Endothelial cell of umbilical vein (primary cell): ENCODE results near the gene TBC1D16. TPM values are rescaled to one million over a fixed set of nuclear protein-coding genes. Genes with fewer than 3 reads are reported as not detected.

Source experiments
- BruUV-seq: library from RNA; stranded (reverse); fragments of 400-500 nt; replicated peaks from 2 replicates; lab custom pipeline; 2021; lab: Mats Ljungman, UMichigan
- CTCF ChIA-PET: fragments of 300-600, 350-600 bp; sonication (Branson Sonifier 250); formaldehyde crosslinking; loops from one replicate; lab custom pipeline; 2021; ENCODE audit warnings: antibody characterized with exemption, inconsistent platforms; lab: Charles Lee
- POLR2A ChIA-PET: fragments of 300-600, 350-600 bp; sonication (Branson Sonifier 250); formaldehyde crosslinking; loops from one replicate; lab custom pipeline; 2021; ENCODE audit warnings: antibody characterized with exemption, inconsistent platforms; lab: Charles Lee
- DNase-seq: peaks from one replicate; pipeline ENCODE4 v3.0.0-alpha.2; 2011; ENCODE audit warnings: low read depth, low spot score
- FAIRE-seq: peaks from 2 replicates; lab custom pipeline; 2011; peaks lifted over from hg19 to GRCh38; lab: Jason Lieb, UNC
- H2AFZ ChIP-seq: 2 replicates; pipeline ENCODE4 v1.6.0; 2012; ENCODE audit warnings: low read depth, low read length, control low read depth, inconsistent platforms
- H3K27ac ChIP-seq: 2 replicates; pipeline ENCODE4 v1.5.1; 2011; ENCODE audit warnings: low read depth, mild to moderate bottlenecking, control low read depth, low read length, moderate library complexity; ENCODE audit not compliant: insufficient read depth
- H3K27me3 ChIP-seq, 2 experiments: 2 replicates each; pipeline versions ENCODE4 v1.6.0 to v1.6.1; 2011; ENCODE audit warnings: low read length in 2 of 2, mixed read lengths in 1 of 2; ENCODE audit not compliant: control insufficient read depth in 2 of 2, insufficient read depth in 2 of 2
- H3K36me3 ChIP-seq, 2 experiments: 2 replicates in 1 of 2; 3 replicates in 1 of 2; pipeline ENCODE4 v1.5.1; 2011; ENCODE audit warnings: low read length in 2 of 2, mild to moderate bottlenecking in 1 of 2, moderate library complexity in 1 of 2; ENCODE audit not compliant: control insufficient read depth in 2 of 2, insufficient read depth in 2 of 2; ENCODE audit errors: extremely low read depth in 1 of 2
- H3K4me1 ChIP-seq: 3 replicates; pipeline ENCODE4 v1.5.1; 2011; ENCODE audit warnings: mild to moderate bottlenecking, low read length; ENCODE audit not compliant: control insufficient read depth, insufficient read depth; ENCODE audit errors: extremely low read depth
- H3K4me2 ChIP-seq: 2 replicates; pipeline ENCODE4 v1.6.1; 2011; ENCODE audit warnings: low read length, control low read depth, mixed read lengths; ENCODE audit not compliant: insufficient read depth
- H3K4me3 ChIP-seq, 3 experiments: fragments of 200-600 bp in 1 of 3; sonication (generic), shearing (Covaris generic) in 1 of 3; replicated peaks in 1 of 3; 2 replicates each; pipeline ENCODE4 v1.5.1; 2011 to 2016; ENCODE audit warnings: control low read depth in 3 of 3, low read length in 3 of 3, mild to moderate bottlenecking in 2 of 3, inconsistent platforms in 1 of 3, low read depth in 1 of 3, moderate library complexity in 1 of 3; ENCODE audit not compliant: insufficient read depth in 1 of 3
- H3K79me2 ChIP-seq: 2 replicates; pipeline ENCODE4 v1.6.0; 2012; ENCODE audit warnings: low read length, inconsistent platforms; ENCODE audit not compliant: control insufficient read depth, insufficient read depth
- H3K9ac ChIP-seq: replicated peaks from 2 replicates; pipeline ENCODE3; 2011; ENCODE audit warnings: low read length, control low read depth; ENCODE audit not compliant: insufficient read depth; ENCODE audit errors: extremely low read depth
- H3K9me1 ChIP-seq: replicated peaks from 3 replicates; pipeline ENCODE4 v1.6.0; 2011; ENCODE audit warnings: mild to moderate bottlenecking, low read length; ENCODE audit not compliant: control insufficient read depth, insufficient read depth; ENCODE audit errors: extremely low read depth
- H3K9me3 ChIP-seq: replicated peaks from 2 replicates; pipeline ENCODE4 v1.5.1; 2012; ENCODE audit warnings: low read length, inconsistent platforms; ENCODE audit not compliant: control insufficient read depth, insufficient read depth
- H4K20me1 ChIP-seq: replicated peaks from 2 replicates; pipeline ENCODE3; 2011; ENCODE audit warnings: mild to moderate bottlenecking, low read length; ENCODE audit not compliant: control insufficient read depth, insufficient read depth; ENCODE audit errors: extremely low read depth
- EZH2 ChIP-seq: IDR thresholded peaks from 2 replicates; pipeline ENCODE4 v1.6.1; 2012; ENCODE audit warnings: borderline replicate concordance, low read depth, mild to moderate bottlenecking, moderate library complexity, low read length, inconsistent platforms; ENCODE audit not compliant: severe bottlenecking
- FOS ChIP-seq: IDR thresholded peaks from 2 replicates; pipeline ENCODE4 v1.6.1; 2011; ENCODE audit warnings: mild to moderate bottlenecking, low read length, moderate library complexity, borderline replicate concordance; ENCODE audit not compliant: insufficient read depth
- GATA2 ChIP-seq: IDR thresholded peaks from 2 replicates; pipeline ENCODE4 v1.7.0; 2011; ENCODE audit warnings: low read depth, mild to moderate bottlenecking, moderate library complexity, mixed read lengths, low read length; ENCODE audit not compliant: insufficient read length, insufficient read depth
- JUN ChIP-seq: IDR thresholded peaks from 2 replicates; pipeline ENCODE4 v1.6.1; 2011; ENCODE audit warnings: borderline replicate concordance, low read depth; ENCODE audit not compliant: insufficient read length, insufficient read depth
- MYC ChIP-seq: IDR thresholded peaks from one replicate; pipeline ENCODE4 v1.6.1; 2011; ENCODE audit warnings: mild to moderate bottlenecking, low read depth, low read length
- POLR2A ChIP-seq: IDR thresholded peaks from 2 replicates; pipeline ENCODE4 v1.6.1; 2012; ENCODE audit warnings: low read depth, mild to moderate bottlenecking, control low read depth, low read length
- POLR2AphosphoS5 ChIP-seq: IDR thresholded peaks from 2 replicates; pipeline ENCODE4 v1.6.1; 2012; ENCODE audit warnings: low read depth, mild to moderate bottlenecking, control low read depth, low read length, moderate library complexity; ENCODE audit not compliant: insufficient read depth
- dilution Hi-C: fragments of 300-500 bp; cut with MboI; formaldehyde crosslinking; loops from one replicate; pipeline ENCODE4 v1.15.0; 2019; ENCODE audit warnings: low sequenced_read_pairs; ENCODE audit not compliant: extremely low pct_ligation_motif_present
- intact Hi-C: fragments of 100-400 bp; cut with micrococcal nuclease; formaldehyde crosslinking; loops from one replicate; pipeline ENCODE4 v1.10.0; 2022
- polyA plus RNA-seq, 4 experiments: library from polyadenylated mRNA; depleted of rRNA in 3 of 4; stranded (reverse) in 3 of 4; unstranded in 1 of 4; fragments of >200 nt; gene quantifications; 2 replicates each; pipeline versions ENCODE4 v1.2.1 to v1.2.3, GENCODE V29; 2011 to 2012; ENCODE audit warnings: missing spikeins in 1 of 4
- total RNA-seq: library from RNA; stranded (reverse); gene quantifications from 2 replicates; pipeline ENCODE4 v1.2.3, GENCODE V29; 2021
- TF ChIP-seq, protein P1 (sequence below): IDR thresholded peaks from 2 replicates; pipeline ENCODE4 v1.6.1; 2011; ENCODE audit not compliant: insufficient read depth, insufficient read length
- TF ChIP-seq, protein P2 (sequence below), 2 donors: IDR thresholded peaks; 1 replicate in 1 of 2; 2 replicates in 1 of 2; pipeline ENCODE4 v1.5.1; 2011; ENCODE audit warnings: low read length in 2 of 2, mild to moderate bottlenecking in 2 of 2, moderate library complexity in 2 of 2, control low read depth in 1 of 2, inconsistent platforms in 1 of 2, low read depth in 1 of 2; ENCODE audit not compliant: insufficient read depth in 1 of 2; ENCODE audit errors: extremely low read depth in 1 of 2

TBC1D16 gene
- total and polyA plus RNA-seq, 2 donors (not counting 3 experiments of a cell fraction or from before 2014, with no cell fraction given) = 12.9 to 48.6 TPM

DNA sequence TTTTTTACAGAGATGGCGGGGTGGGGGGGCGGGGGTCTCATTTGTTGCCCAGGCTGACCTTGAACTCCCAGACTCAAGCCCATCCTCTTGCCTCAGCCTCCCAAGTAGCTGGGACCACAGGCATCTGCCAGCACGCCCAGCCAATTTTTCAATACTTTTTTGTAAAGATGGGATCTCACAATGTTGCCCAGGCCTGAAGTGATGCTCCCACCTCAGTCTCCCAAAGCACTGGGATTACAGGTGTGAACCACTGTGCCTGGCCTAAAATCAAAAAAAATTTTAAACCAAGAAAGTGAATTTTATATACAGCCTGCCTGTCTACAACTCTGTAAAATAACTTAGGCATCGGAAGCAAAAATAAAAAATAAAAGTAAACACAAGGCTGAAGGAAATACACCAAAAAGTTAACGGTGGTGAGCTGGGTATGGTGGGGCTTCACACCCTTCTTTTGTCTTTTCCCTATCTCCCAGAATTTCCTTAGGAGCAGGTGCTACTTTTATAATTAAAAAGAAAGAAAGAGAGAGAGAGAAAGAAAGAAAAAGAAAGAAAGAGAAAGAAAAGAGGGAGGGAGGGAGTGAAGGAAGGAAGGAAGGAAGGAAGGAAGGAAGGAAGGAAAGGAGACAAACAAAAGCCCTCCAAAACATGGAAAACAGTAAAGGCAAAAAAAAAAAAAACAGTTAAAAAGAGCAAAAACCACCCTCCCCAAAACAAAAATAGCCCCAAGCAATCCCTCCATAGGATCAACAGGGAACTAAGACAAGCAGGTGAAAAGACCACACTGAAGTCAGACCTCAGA, 51.4 kb downstream of the TBC1D16 start:
- H3K9ac ChIP-seq = no peak overlapping the region
- no peaks in the 10 kb centered on the region for H3K9me1 ChIP-seq
- peaks cover 3% of the 10 kb centered on the region for H3K79me2 ChIP-seq
- no peak overlapping the region for H3K4me2 ChIP-seq
- intact Hi-C loops = no loop called here
- H4K20me1 ChIP-seq = no peaks in the 10 kb centered on the region
- H3K27me3 ChIP-seq = no peaks in the 10 kb centered on the region
- H3K27ac ChIP-seq = no peak overlapping the region
- H3K4me1 ChIP-seq = peaks cover 23% of the 10 kb centered on the region
- no peak overlapping the region for H3K4me3 ChIP-seq
- BruUV-seq = no TSS peak
- FAIRE-seq (no peak), DNase-seq (no peak)
- dilution Hi-C loops = no loop called here
- no peaks in the 10 kb centered on the region for H3K9me3 ChIP-seq
- H3K36me3 ChIP-seq = peaks cover 0 to 4% of the 10 kb centered on the region in 2 experiments
- no peak overlapping the region for H2AFZ ChIP-seq
- ChIA-PET CTCF (no interaction called here), POLR2A (no interaction called here)
- TF ChIP-seq FOS (no peak), POLR2AphosphoS5 (no peak), GATA2 (no peak), JUN (no peak), MYC (no peak), POLR2A (no peak), EZH2 (no peak)
- TF ChIP-seq, protein P1, sequence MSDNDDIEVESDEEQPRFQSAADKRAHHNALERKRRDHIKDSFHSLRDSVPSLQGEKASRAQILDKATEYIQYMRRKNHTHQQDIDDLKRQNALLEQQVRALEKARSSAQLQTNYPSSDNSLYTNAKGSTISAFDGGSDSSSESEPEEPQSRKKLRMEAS = no peak
- TF ChIP-seq, protein P2, sequence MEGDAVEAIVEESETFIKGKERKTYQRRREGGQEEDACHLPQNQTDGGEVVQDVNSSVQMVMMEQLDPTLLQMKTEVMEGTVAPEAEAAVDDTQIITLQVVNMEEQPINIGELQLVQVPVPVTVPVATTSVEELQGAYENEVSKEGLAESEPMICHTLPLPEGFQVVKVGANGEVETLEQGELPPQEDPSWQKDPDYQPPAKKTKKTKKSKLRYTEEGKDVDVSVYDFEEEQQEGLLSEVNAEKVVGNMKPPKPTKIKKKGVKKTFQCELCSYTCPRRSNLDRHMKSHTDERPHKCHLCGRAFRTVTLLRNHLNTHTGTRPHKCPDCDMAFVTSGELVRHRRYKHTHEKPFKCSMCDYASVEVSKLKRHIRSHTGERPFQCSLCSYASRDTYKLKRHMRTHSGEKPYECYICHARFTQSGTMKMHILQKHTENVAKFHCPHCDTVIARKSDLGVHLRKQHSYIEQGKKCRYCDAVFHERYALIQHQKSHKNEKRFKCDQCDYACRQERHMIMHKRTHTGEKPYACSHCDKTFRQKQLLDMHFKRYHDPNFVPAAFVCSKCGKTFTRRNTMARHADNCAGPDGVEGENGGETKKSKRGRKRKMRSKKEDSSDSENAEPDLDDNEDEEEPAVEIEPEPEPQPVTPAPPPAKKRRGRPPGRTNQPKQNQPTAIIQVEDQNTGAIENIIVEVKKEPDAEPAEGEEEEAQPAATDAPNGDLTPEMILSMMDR (IDR thresholded peaks at IDR 0.05; ENCODE audit: extremely low read depth in 1 of 2, insufficient read depth in 1 of 2, low read depth in 1 of 2, low read length in 2 of 2) = no peak
